DOHH2 (cell line): ENCODE measurements around the gene GREB1L.

Experiments used
- EZH2phosphoT487 ChIP-seq: fragments of 200-600 bp; sonication (generic); IDR thresholded peaks from 2 replicates; pipeline ENCODE4 v1.6.1; 2017; ENCODE audit warnings: borderline replicate concordance, mild to moderate bottlenecking, antibody characterized with exemption, low read length, moderate library complexity, mixed read lengths
- TF ChIP-seq, protein P1 (sequence below): fragments of 200-600 bp; sonication (generic); IDR thresholded peaks from one replicate; pipeline ENCODE4 v1.5.1; 2014; ENCODE audit warnings: antibody characterized with exemption, mild to moderate bottlenecking, low read depth, low read length; ENCODE audit not compliant: poor library complexity, severe bottlenecking

DNA sequence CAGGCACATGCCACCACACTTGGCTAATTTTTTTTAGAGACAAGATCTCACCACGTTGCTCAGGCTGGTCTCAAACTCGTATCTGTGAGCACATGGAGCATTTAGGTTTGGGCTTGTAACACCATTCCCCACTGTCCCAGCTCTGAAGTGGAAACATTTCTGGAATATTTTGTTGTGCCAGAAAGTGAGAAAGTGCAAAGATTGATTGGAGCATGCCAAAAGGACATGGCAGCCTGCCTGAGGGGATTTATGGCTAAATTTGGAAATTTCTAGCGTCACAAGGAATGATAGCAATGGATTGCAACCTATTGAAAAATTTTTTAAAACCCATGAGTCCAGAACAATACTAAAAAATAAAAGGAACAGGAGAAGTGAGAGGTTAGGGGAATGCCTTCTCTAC lies 221.7 kb downstream of the GREB1L start:
- TF ChIP-seq, protein P1, sequence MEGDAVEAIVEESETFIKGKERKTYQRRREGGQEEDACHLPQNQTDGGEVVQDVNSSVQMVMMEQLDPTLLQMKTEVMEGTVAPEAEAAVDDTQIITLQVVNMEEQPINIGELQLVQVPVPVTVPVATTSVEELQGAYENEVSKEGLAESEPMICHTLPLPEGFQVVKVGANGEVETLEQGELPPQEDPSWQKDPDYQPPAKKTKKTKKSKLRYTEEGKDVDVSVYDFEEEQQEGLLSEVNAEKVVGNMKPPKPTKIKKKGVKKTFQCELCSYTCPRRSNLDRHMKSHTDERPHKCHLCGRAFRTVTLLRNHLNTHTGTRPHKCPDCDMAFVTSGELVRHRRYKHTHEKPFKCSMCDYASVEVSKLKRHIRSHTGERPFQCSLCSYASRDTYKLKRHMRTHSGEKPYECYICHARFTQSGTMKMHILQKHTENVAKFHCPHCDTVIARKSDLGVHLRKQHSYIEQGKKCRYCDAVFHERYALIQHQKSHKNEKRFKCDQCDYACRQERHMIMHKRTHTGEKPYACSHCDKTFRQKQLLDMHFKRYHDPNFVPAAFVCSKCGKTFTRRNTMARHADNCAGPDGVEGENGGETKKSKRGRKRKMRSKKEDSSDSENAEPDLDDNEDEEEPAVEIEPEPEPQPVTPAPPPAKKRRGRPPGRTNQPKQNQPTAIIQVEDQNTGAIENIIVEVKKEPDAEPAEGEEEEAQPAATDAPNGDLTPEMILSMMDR: no peak
- TF ChIP-seq EZH2phosphoT487: no peak
